SH-SY5Y (cell line): ENCODE measurements around the gene EPB41L4B.

Source experiments
- GATA2 ChIP-seq: IDR thresholded peaks from 2 replicates; pipeline ENCODE4 v1.6.1; 2011; ENCODE audit warnings: mild to moderate bottlenecking, low read depth, low read length
- GATA3 ChIP-seq: IDR thresholded peaks from 2 replicates; pipeline ENCODE4 v1.6.1; 2011; ENCODE audit warnings: low read depth, mild to moderate bottlenecking, low read length, moderate library complexity

GRCh38 chr9:109198736-109199382 is 122.0 kb downstream of the EPB41L4B start:
- TF ChIP-seq GATA3 (no peak), GATA2 (no peak)
